WTC11 (cell line): ENCODE data around the gene RAPGEF2. TPM values are rescaled to one million over a fixed set of nuclear protein-coding genes. Genes with fewer than 3 reads are reported as not detected.

ENCODE experiments used
- ATAC-seq: fragments of 200-7000 bp; cut with Tn5 transposase; 2 replicates; pipeline ENCODE4 v1.10.0; 2021; ENCODE audit warnings: mild to moderate bottlenecking, moderate library complexity
- CTCF ChIA-PET: fragments of 300-600 bp; sonication (Branson Sonifier 250); formaldehyde crosslinking; loops from one replicate; lab custom pipeline; 2021; ENCODE audit warnings: antibody characterized with exemption; lab: Charles Lee
- POLR2A ChIA-PET: fragments of 350-600 bp; sonication (Branson Sonifier 250); formaldehyde crosslinking; loops from one replicate; lab custom pipeline; 2021; ENCODE audit warnings: antibody characterized with exemption; lab: Charles Lee
- DNase-seq: peaks from one replicate; pipeline ENCODE4 v3.0.0; 2021; ENCODE audit warnings: low spot score
- H3K27ac Mint-ChIP-seq: 2 replicates; pipeline ENCODE4 v1.8.0; 2021; ENCODE audit warnings: mixed read lengths
- H3K27me3 Mint-ChIP-seq: 2 replicates; pipeline ENCODE4 v1.8.0; 2021; ENCODE audit warnings: low read depth, mild to moderate bottlenecking, moderate library complexity, mixed read lengths
- H3K36me3 Mint-ChIP-seq: 2 replicates; pipeline ENCODE4 v1.8.0; 2021; ENCODE audit warnings: mixed read lengths
- H3K4me1 Mint-ChIP-seq: 2 replicates; pipeline ENCODE4 v1.8.0; 2022; ENCODE audit warnings: mixed read lengths
- H3K4me3 Mint-ChIP-seq: 2 replicates; pipeline ENCODE4 v1.8.0; 2021; ENCODE audit warnings: mild to moderate bottlenecking, moderate library complexity, mixed read lengths
- H3K9me3 Mint-ChIP-seq: 2 replicates; pipeline ENCODE4 v1.8.0; 2021; ENCODE audit warnings: mixed read lengths
- CREB1 ChIP-seq: sonication (generic); formaldehyde crosslinking; IDR thresholded peaks from 2 replicates; pipeline ENCODE4 v1.8.0; 2023; ENCODE audit warnings: mild to moderate bottlenecking, missing genetic modification reagents
- CREM ChIP-seq: sonication (generic); formaldehyde crosslinking; IDR thresholded peaks from 2 replicates; pipeline ENCODE4 v1.8.1; 2022; ENCODE audit warnings: mild to moderate bottlenecking, missing genetic modification reagents, moderate library complexity
- E2F1 ChIP-seq: sonication (generic); formaldehyde crosslinking; IDR thresholded peaks from 2 replicates; pipeline ENCODE4 v1.8.0; 2022; ENCODE audit warnings: mild to moderate bottlenecking, missing genetic modification reagents
- FOXP1 ChIP-seq: sonication (generic); formaldehyde crosslinking; IDR thresholded peaks from 2 replicates; pipeline ENCODE4 v1.8.0; 2022; ENCODE audit warnings: missing genetic modification reagents, mild to moderate bottlenecking, moderate library complexity, borderline replicate concordance
- JUN ChIP-seq: sonication (generic); formaldehyde crosslinking; IDR thresholded peaks from 2 replicates; pipeline ENCODE4 v1.8.0; 2023; ENCODE audit warnings: mild to moderate bottlenecking, missing genetic modification reagents
- NFATC4 ChIP-seq: fragments of 250-450 bp; sonication (Bioruptor Pico); IDR thresholded peaks from 2 replicates; pipeline ENCODE4 v1.9.0; 2021; ENCODE audit warnings: mild to moderate bottlenecking
- OVOL2 ChIP-seq: fragments of 250-450 bp; sonication (Bioruptor Pico); IDR thresholded peaks from 2 replicates; pipeline ENCODE4 v1.9.0; 2021; ENCODE audit warnings: mild to moderate bottlenecking, borderline replicate concordance
- SMAD4 ChIP-seq: sonication (generic); formaldehyde crosslinking; IDR thresholded peaks from 2 replicates; pipeline ENCODE4 v1.8.0; 2022; ENCODE audit warnings: mild to moderate bottlenecking, missing genetic modification reagents
- SOX15 ChIP-seq: fragments of 250-450 bp; sonication (Bioruptor Pico); IDR thresholded peaks from 2 replicates; pipeline ENCODE4 v1.9.0; 2021; ENCODE audit warnings: mild to moderate bottlenecking
- ZBTB43 ChIP-seq: sonication (generic); formaldehyde crosslinking; IDR thresholded peaks from 2 replicates; pipeline ENCODE4 v1.8.1; 2023; ENCODE audit warnings: mild to moderate bottlenecking, missing genetic modification reagents
- ZNF121 ChIP-seq: sonication (generic); formaldehyde crosslinking; IDR thresholded peaks from 2 replicates; pipeline ENCODE4 v1.8.0; 2023; ENCODE audit warnings: missing genetic modification reagents
- ZNF219 ChIP-seq: sonication (generic); formaldehyde crosslinking; IDR thresholded peaks from 2 replicates; pipeline ENCODE4 v1.8.0; 2023; ENCODE audit warnings: missing genetic modification reagents, mild to moderate bottlenecking, borderline replicate concordance
- ZNF416 ChIP-seq: fragments of 250-450 bp; sonication (Bioruptor Pico); IDR thresholded peaks from 2 replicates; pipeline ENCODE4 v1.9.0; 2021; ENCODE audit warnings: mild to moderate bottlenecking, inconsistent platforms
- total RNA-seq: library from RNA; stranded (reverse); gene quantifications from 3 replicates; pipeline ENCODE4 v1.2.3, GENCODE V29; 2021
- TF ChIP-seq, protein P1 (sequence below): fragments of 250-450 bp; sonication (Bioruptor Pico); IDR thresholded peaks from 2 replicates; pipeline ENCODE4 v1.8.0; 2021; ENCODE audit warnings: mild to moderate bottlenecking
- TF ChIP-seq, protein P2 (sequence below): fragments of 250-450 bp; sonication (Bioruptor Pico); conservative IDR thresholded peaks from 2 replicates; pipeline ENCODE4 v1.9.0; 2021; ENCODE audit warnings: mild to moderate bottlenecking
- TF ChIP-seq, protein P3 (sequence below): sonication (generic); formaldehyde crosslinking; conservative IDR thresholded peaks from 2 replicates; pipeline ENCODE4 v1.8.1; 2023; ENCODE audit warnings: mild to moderate bottlenecking, low read depth, missing genetic modification reagents, moderate library complexity
- TF ChIP-seq, protein P4 (sequence below): fragments of 200-600 bp; IDR thresholded peaks from 2 replicates; pipeline ENCODE4 v1.8.0; 2022; ENCODE audit warnings: antibody characterized with exemption
- TF ChIP-seq, protein P5 (sequence below): sonication (generic); formaldehyde crosslinking; IDR thresholded peaks from 2 replicates; pipeline ENCODE4 v1.8.0; 2022; ENCODE audit warnings: mild to moderate bottlenecking, missing genetic modification reagents
- TF ChIP-seq, protein P6 (sequence below): sonication (generic); formaldehyde crosslinking; IDR thresholded peaks from 2 replicates; pipeline ENCODE4 v1.8.1; 2022; ENCODE audit warnings: mild to moderate bottlenecking, missing genetic modification reagents, moderate library complexity, borderline replicate concordance
- TF ChIP-seq, protein P7 (sequence below): sonication (generic); formaldehyde crosslinking; IDR thresholded peaks from 2 replicates; pipeline ENCODE4 v1.8.1; 2023; ENCODE audit warnings: mild to moderate bottlenecking, missing genetic modification reagents, borderline replicate concordance

Gene RAPGEF2
- total RNA-seq, 1 experiment from 2014 or later, result 40.6 TPM

DNA sequence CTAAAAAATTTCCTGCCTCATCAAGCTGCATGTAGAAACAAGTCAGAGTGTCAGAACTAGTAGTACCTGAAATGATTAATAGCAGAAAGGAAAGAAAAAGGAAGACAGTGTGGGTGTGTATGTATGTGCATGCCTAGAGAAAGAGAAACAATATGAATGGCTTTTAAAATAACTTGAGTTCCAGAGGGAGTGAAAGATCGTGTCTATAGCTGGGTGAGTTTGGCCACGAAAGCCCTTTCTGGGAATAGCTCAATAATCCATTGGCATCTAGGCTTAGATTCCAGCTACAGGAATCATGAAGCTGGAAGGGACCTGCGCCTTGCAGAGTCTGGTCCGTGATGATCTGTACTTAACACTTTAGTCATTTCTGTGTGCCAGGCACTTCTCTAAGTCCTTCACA lies 195.6 kb downstream of the RAPGEF2 start:
- POLR2A ChIA-PET, result no interaction called here
- DNase-seq, result no peak

More for the DNA sequence above, 195.6 kb downstream of the RAPGEF2 start:
- no peaks in the 10 kb centered on the region for H3K9me3 Mint-ChIP-seq
- no peaks in the 10 kb centered on the region for H3K36me3 Mint-ChIP-seq
- ATAC-seq, result no peak
- 0 out of 2 replicates have a peak, but pooled peaks cover 6% of the 10 kb centered on the region for H3K4me1 Mint-ChIP-seq
- CTCF ChIA-PET, result no interaction called here
- no peak overlapping the region for H3K27ac Mint-ChIP-seq
- TF ChIP-seq, protein P1, sequence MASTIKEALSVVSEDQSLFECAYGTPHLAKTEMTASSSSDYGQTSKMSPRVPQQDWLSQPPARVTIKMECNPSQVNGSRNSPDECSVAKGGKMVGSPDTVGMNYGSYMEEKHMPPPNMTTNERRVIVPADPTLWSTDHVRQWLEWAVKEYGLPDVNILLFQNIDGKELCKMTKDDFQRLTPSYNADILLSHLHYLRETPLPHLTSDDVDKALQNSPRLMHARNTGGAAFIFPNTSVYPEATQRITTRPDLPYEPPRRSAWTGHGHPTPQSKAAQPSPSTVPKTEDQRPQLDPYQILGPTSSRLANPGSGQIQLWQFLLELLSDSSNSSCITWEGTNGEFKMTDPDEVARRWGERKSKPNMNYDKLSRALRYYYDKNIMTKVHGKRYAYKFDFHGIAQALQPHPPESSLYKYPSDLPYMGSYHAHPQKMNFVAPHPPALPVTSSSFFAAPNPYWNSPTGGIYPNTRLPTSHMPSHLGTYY (CRISPR knock-in tag), result no peak
- TF ChIP-seq, protein P2, sequence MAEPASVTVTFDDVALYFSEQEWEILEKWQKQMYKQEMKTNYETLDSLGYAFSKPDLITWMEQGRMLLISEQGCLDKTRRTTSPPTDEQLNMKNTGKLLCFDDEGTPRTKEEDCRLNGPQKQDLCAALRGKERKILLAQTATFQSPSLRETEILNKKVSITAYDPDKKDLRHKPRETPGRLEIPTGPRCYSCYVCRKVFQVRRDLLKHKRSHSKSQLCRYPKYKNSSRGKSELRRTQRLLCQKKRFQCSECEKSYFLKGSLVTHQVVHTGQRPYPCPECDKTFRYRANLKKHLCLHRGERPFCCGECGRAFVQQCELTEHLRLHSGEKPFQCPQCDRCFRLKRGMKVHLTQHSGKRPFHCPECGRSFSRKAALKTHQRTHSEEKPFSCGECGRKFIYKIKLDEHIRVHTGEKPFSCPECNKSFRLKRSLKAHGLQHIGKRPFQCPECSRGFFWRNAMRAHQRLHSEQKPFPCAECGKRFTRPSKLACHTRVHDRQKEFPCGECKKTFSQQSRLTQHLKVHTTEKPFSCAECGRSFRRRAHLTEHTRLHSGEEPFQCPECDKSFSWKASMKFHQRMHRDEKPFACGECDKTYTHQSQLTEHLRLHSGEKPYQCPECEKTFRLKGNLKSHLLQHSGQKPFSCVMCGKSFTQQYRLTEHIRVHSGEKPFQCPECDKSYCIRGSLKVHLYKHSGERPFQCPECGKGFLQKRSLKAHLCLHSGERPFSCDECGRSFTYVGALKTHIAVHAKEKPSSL (CRISPR knock-in tag), result no peak
- TF ChIP-seq, protein P3, sequence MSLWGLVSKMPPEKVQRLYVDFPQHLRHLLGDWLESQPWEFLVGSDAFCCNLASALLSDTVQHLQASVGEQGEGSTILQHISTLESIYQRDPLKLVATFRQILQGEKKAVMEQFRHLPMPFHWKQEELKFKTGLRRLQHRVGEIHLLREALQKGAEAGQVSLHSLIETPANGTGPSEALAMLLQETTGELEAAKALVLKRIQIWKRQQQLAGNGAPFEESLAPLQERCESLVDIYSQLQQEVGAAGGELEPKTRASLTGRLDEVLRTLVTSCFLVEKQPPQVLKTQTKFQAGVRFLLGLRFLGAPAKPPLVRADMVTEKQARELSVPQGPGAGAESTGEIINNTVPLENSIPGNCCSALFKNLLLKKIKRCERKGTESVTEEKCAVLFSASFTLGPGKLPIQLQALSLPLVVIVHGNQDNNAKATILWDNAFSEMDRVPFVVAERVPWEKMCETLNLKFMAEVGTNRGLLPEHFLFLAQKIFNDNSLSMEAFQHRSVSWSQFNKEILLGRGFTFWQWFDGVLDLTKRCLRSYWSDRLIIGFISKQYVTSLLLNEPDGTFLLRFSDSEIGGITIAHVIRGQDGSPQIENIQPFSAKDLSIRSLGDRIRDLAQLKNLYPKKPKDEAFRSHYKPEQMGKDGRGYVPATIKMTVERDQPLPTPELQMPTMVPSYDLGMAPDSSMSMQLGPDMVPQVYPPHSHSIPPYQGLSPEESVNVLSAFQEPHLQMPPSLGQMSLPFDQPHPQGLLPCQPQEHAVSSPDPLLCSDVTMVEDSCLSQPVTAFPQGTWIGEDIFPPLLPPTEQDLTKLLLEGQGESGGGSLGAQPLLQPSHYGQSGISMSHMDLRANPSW (CRISPR knock-in tag), result no peak
- TF ChIP-seq, protein P4, sequence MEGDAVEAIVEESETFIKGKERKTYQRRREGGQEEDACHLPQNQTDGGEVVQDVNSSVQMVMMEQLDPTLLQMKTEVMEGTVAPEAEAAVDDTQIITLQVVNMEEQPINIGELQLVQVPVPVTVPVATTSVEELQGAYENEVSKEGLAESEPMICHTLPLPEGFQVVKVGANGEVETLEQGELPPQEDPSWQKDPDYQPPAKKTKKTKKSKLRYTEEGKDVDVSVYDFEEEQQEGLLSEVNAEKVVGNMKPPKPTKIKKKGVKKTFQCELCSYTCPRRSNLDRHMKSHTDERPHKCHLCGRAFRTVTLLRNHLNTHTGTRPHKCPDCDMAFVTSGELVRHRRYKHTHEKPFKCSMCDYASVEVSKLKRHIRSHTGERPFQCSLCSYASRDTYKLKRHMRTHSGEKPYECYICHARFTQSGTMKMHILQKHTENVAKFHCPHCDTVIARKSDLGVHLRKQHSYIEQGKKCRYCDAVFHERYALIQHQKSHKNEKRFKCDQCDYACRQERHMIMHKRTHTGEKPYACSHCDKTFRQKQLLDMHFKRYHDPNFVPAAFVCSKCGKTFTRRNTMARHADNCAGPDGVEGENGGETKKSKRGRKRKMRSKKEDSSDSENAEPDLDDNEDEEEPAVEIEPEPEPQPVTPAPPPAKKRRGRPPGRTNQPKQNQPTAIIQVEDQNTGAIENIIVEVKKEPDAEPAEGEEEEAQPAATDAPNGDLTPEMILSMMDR, result no peak
- TF ChIP-seq CREB1 (CRISPR knock-in tag) (no peak), ZNF121 (CRISPR knock-in tag) (no peak), SOX15 (CRISPR knock-in tag) (no peak), ZNF219 (CRISPR knock-in tag) (no peak), SMAD4 (CRISPR knock-in tag) (no peak), FOXP1 (CRISPR knock-in tag) (no peak), JUN (CRISPR knock-in tag) (no peak), CREM (CRISPR knock-in tag) (no peak), ZNF416 (CRISPR knock-in tag) (no peak), NFATC4 (CRISPR knock-in tag) (no peak), OVOL2 (CRISPR knock-in tag) (no peak), E2F1 (no peak), ZBTB43 (CRISPR knock-in tag) (no peak)
- TF ChIP-seq, protein P5, sequence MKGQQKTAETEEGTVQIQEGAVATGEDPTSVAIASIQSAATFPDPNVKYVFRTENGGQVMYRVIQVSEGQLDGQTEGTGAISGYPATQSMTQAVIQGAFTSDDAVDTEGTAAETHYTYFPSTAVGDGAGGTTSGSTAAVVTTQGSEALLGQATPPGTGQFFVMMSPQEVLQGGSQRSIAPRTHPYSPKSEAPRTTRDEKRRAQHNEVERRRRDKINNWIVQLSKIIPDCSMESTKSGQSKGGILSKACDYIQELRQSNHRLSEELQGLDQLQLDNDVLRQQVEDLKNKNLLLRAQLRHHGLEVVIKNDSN (CRISPR knock-in tag), result no peak
- TF ChIP-seq, protein P6, sequence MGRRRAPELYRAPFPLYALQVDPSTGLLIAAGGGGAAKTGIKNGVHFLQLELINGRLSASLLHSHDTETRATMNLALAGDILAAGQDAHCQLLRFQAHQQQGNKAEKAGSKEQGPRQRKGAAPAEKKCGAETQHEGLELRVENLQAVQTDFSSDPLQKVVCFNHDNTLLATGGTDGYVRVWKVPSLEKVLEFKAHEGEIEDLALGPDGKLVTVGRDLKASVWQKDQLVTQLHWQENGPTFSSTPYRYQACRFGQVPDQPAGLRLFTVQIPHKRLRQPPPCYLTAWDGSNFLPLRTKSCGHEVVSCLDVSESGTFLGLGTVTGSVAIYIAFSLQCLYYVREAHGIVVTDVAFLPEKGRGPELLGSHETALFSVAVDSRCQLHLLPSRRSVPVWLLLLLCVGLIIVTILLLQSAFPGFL (CRISPR knock-in tag), result no peak
- TF ChIP-seq, protein P7, sequence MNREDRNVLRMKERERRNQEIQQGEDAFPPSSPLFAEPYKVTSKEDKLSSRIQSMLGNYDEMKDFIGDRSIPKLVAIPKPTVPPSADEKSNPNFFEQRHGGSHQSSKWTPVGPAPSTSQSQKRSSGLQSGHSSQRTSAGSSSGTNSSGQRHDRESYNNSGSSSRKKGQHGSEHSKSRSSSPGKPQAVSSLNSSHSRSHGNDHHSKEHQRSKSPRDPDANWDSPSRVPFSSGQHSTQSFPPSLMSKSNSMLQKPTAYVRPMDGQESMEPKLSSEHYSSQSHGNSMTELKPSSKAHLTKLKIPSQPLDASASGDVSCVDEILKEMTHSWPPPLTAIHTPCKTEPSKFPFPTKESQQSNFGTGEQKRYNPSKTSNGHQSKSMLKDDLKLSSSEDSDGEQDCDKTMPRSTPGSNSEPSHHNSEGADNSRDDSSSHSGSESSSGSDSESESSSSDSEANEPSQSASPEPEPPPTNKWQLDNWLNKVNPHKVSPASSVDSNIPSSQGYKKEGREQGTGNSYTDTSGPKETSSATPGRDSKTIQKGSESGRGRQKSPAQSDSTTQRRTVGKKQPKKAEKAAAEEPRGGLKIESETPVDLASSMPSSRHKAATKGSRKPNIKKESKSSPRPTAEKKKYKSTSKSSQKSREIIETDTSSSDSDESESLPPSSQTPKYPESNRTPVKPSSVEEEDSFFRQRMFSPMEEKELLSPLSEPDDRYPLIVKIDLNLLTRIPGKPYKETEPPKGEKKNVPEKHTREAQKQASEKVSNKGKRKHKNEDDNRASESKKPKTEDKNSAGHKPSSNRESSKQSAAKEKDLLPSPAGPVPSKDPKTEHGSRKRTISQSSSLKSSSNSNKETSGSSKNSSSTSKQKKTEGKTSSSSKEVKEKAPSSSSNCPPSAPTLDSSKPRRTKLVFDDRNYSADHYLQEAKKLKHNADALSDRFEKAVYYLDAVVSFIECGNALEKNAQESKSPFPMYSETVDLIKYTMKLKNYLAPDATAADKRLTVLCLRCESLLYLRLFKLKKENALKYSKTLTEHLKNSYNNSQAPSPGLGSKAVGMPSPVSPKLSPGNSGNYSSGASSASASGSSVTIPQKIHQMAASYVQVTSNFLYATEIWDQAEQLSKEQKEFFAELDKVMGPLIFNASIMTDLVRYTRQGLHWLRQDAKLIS (CRISPR knock-in tag), result no peak
- no peaks in the 10 kb centered on the region for H3K27me3 Mint-ChIP-seq
- no peak overlapping the region for H3K4me3 Mint-ChIP-seq
